KOPT-K1 (cell line): Measurements from ENCODE around the gene WFIKKN1.
A peak's percentile ranks its signal among the peaks of the same experiment; 100 is the strongest.

ENCODE experiments used
- H3K27ac ChIP-seq: fragments of 200-600 bp; sonication (generic); 2 replicates; pipeline ENCODE4 v1.5.1; 2016; ENCODE audit warnings: antibody characterized with exemption, mild to moderate bottlenecking, low read depth, low read length; ENCODE audit not compliant: poor library complexity, severe bottlenecking
- H3K36me3 ChIP-seq: fragments of 200-600 bp; sonication (generic); 2 replicates; pipeline ENCODE4 v1.5.1; 2017; ENCODE audit warnings: antibody characterized with exemption, mild to moderate bottlenecking, low read length, moderate library complexity; ENCODE audit not compliant: insufficient read depth
- H3K9me3 ChIP-seq: fragments of 200-600 bp; sonication (generic); 2 replicates; pipeline ENCODE4 v1.5.1; 2017; ENCODE audit warnings: antibody characterized with exemption, low read length, mild to moderate bottlenecking; ENCODE audit not compliant: insufficient read depth, poor library complexity, severe bottlenecking

Gene WFIKKN1, protein sequence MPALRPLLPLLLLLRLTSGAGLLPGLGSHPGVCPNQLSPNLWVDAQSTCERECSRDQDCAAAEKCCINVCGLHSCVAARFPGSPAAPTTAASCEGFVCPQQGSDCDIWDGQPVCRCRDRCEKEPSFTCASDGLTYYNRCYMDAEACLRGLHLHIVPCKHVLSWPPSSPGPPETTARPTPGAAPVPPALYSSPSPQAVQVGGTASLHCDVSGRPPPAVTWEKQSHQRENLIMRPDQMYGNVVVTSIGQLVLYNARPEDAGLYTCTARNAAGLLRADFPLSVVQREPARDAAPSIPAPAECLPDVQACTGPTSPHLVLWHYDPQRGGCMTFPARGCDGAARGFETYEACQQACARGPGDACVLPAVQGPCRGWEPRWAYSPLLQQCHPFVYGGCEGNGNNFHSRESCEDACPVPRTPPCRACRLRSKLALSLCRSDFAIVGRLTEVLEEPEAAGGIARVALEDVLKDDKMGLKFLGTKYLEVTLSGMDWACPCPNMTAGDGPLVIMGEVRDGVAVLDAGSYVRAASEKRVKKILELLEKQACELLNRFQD

DNA sequence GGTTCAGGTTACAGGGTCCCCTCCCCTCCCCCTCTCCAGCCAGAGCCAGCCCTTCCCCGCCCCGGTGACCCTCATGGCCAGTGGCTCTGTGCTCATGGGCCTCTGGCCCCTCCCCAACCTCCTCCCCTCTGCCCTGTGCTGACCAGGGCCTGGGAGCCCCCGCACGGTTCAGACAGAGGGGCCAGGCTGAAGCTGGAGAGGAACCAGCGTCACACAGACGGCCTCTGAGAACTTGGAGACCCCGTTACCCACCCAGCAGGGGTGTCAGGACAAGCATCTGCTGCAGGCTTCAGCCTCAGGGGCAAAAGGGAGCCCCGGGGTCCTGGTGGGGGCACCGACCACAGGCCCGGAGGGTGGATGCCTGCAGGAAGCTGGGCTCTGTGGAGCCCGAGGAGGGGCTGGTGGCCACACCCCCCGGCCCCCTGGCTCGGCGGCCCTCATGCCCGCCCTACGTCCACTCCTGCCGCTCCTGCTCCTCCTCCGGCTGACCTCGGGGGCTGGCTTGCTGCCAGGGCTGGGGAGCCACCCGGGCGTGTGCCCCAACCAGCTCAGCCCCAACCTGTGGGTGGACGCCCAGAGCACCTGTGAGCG is at the start of gene WFIKKN1:
Gene WFIKKN1, plus strand, starts transcription at position 171 of the 591 bp plus-strand sequence. Its CDS starts 269 bp downstream, at position 440.
- peaks cover 16% of the 10 kb centered on the region; the same call in 1 of the 2 replicates for H3K36me3 ChIP-seq
- no peaks in the 10 kb centered on the region for H3K9me3 ChIP-seq
- no peak within 1 kb of the TSS for H3K27ac ChIP-seq

DNA sequence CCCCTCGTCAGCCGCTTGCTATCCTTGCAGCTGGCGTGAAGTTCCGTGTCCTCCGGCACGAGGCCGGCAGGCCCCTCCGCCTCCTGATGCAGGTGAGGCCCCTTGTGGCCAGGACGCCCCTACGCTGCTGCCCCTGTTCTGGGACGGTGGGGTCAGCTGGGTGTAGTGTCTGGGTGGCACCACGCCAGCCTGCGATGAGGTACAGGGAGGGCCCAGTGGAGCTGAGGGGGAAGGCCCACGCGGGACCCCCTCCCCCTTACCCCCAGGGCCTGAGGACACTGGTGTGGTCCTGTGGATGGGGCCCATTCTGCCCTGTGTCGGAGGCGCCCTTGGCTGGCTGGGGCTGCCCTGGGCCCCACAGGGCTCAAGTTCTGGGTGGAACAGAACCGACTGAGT is 48.6 kb upstream of the WFIKKN1 start:
- H3K9me3 ChIP-seq = no peaks in the 10 kb centered on the region
- H3K27ac ChIP-seq = no peak overlapping the region
- H3K36me3 ChIP-seq = peaks cover 11% of the 10 kb centered on the region; the same call in 1 of the 2 replicates

DNA sequence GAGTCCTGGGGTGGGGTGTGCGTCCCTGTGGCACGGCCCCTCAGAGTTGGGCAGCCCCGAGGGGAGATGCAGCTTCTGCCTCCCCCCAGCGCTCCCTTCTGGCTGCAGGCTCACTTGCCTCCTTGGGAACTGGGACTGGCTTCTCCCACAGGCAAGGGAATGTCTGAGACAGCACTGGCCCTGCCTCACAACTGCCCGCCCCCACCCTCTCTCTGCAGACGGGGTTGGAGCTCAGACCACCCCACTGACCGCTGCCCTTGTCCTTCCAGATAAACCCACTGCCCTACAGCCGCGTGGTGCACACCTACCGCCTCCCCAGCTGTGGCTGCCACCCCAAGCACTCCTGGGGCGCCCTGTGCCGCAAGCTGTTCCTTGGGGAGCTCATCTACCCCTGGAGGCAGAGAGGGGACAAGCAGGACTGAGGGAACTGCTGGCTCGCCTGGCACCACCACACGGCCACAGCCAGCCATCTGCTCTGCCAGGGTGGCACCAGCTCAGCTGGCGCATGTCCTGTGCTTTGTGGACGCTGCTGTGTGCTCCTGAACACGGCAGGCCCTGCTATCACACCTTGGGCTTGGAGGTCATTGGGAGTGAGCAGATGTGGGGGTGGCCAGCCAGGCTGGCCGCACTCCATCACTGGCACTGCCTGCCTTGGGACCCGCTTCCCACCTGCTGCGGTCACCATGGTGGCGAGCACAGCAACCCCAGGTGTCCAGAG is 48.0 kb upstream of the WFIKKN1 start:
- Histone ChIP-seq H3K27ac (no peak overlapping the region), H3K36me3 (peaks cover 11% of the 10 kb centered on the region; the same call in 1 of the 2 replicates), H3K9me3 (no peaks in the 10 kb centered on the region)

DNA sequence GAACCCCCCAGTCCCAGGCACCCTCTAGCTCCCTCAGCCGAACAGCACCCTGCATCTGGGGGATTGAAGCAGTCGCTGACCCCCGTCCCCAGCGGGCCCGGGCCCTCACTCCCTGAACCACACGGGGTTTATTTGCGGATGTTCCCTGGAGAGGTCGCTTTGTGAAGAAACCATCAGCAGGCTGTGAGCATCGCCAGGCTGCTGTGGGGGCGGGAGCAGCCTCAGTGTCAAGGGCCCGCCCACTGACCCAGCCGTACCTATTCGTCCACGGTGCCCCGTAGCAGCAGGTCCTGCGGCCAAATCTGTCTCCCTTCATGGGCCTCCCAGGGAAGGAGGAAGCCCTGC is 47.3 kb upstream of the WFIKKN1 start:
- Histone ChIP-seq H3K36me3 (peaks cover 11% of the 10 kb centered on the region; the same call in 1 of the 2 replicates), H3K9me3 (no peaks in the 10 kb centered on the region), H3K27ac (no peak overlapping the region)

DNA sequence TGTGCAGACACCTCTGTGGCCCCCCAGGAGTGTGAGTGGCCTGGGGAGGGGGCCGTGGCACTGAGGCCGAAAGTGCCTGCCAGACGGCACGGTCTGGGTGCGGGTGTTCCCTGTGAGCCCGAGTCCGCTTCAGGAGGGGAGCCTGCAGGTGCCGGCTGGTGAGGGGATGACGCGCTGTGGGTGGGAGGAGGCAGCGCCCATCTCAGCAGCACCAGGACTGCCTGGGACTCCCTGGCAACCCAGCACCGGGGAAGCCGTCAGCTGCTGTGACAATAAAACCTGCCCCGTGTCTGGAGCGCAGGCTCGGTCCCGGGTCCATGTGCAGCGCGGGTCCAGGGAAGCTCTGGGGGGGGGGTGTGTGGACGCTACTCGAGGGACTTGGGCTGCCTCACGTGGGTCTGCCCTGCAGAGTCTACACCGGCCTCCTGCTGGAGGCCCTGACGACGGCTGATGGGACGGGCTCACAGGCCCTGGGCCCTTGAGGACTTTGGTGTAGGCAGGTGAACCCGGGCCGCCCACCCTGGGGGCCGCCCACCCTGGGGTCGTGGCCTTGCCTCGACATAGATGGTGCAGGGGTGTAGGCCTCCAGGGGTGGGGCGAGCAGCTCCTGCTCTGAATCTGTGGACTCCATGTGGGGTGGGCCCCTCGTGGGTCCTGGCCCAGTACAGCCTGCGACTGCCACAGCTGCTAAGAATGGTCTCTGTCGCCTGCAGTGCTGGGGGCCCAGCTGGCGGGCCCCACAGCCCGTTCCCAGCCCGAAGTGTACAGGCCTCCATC is 46.8 kb upstream of the WFIKKN1 start:
- Histone ChIP-seq H3K27ac (no peak overlapping the region), H3K9me3 (no peaks in the 10 kb centered on the region), H3K36me3 (peaks cover 11% of the 10 kb centered on the region; the same call in 1 of the 2 replicates)

DNA sequence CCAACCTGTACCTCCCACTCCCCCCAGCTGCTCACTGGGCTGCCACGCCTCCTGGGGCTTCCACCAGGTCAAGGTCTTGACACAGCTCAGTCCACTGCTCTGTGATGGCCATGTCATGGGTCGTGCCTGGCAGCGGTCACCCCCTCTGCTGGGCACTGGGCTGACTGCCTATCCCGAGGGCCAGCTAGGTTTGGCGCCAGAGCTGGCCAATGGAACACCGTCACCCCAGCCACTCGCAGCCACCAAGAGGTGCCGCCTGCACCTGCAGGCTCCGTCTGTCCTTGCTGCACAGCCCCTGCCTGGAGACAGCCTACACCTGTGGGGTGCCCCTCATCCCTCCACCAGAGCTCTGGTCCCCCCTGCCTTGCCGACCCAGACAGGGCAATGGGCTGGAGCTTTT is 45.4 kb upstream of the WFIKKN1 start:
- no peak overlapping the region for H3K27ac ChIP-seq
- no peaks in the 10 kb centered on the region for H3K9me3 ChIP-seq
- peaks cover 11% of the 10 kb centered on the region; the same call in 1 of the 2 replicates for H3K36me3 ChIP-seq

DNA sequence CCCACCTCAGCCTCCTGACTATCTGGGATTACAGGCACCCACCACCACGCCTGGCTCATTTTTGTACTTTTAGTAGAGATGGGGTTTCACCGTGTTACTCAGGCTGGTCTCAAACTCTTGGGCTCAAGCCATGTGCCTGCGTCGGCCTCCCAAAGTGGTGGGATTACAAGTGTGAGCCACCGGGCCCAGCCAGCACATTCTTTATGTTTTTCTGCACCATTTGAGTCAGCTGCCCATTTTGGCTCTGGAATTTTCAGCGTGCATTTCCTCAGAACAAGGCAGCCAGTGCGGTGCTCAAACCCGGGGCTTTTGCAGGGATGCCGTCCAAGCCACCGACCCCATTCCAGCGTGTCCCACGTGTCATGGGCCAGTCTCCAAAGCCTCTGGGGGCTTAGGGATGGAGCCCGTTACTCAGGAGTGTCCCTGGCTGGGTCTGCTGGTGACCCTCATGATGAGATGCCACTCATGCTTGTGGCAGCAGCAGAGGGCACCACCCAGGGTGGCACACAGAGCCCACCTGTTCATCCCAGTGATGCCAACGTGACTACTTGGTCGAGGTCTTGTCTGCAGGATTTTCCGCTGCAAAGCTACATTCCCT is 44.6 kb upstream of the WFIKKN1 start:
- H3K27ac ChIP-seq = no peak overlapping the region
- peaks cover 4% of the 10 kb centered on the region; the same call in 1 of the 2 replicates for H3K36me3 ChIP-seq
- no peaks in the 10 kb centered on the region for H3K9me3 ChIP-seq

DNA sequence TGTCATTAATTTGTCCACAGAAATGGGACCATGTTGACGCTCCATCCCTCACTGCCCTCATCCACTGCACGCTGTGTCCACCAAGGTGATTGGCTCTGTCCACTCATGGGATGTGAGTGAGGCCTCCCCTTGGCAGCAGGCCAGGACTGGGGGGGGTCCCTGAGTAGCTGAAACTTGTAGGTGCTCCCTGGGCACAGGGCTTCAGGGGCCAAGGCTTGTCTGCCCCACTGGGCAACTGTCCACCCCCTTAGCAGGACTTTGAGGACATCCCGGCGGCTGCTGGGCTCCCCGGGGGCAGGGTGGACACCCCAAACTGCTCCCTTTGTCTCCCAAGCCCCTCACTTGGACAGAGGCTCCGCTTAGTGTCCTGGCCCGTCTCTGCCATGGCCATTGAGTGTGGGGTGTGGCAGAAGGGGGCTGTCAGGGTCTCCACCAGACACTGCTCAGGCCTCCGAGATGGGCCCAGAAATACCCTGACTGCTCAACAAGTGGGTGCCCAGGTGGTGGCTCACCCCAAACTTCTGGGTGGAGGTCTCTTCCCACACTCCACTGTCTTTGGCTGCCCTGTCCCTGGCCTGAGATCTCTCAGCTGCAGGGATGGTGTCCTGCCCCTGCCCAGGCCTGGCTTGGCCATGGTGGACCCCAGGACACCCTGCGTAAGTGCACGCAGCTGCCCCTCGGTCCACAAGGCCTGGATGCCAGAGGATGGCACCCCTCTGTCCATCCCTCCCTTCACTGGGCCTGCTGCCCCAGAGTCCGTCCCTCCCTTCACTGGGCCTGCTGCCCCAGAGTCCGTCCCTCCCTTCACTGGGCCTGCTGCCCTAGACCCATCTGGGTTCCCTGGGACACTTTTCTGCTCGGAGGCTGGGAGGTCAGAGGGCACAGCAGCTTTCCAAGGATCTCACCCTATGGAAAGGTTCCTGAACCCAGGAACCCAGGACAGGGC is 43.9 kb upstream of the WFIKKN1 start:
- Histone ChIP-seq H3K9me3 (no peaks in the 10 kb centered on the region), H3K27ac (no peak overlapping the region), H3K36me3 (peaks cover 4% of the 10 kb centered on the region; the same call in 1 of the 2 replicates)

DNA sequence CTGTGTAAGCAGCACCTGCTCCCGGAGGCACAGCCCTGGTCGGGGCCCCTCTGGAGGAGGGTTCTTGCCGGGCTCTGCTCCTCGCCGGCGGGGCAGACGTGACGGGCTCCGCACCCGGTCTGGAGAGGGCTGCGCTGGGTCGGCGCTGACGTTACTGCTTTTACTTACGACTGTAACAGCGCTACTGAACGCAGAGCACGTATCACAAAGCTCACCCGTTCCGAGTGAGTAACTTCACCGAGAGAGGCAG is 42.2 kb upstream of the WFIKKN1 start:
- H3K27ac ChIP-seq = peak overlapping the region; percentile 92
- H3K36me3 ChIP-seq = no peaks in the 10 kb centered on the region
- H3K9me3 ChIP-seq = no peaks in the 10 kb centered on the region

DNA sequence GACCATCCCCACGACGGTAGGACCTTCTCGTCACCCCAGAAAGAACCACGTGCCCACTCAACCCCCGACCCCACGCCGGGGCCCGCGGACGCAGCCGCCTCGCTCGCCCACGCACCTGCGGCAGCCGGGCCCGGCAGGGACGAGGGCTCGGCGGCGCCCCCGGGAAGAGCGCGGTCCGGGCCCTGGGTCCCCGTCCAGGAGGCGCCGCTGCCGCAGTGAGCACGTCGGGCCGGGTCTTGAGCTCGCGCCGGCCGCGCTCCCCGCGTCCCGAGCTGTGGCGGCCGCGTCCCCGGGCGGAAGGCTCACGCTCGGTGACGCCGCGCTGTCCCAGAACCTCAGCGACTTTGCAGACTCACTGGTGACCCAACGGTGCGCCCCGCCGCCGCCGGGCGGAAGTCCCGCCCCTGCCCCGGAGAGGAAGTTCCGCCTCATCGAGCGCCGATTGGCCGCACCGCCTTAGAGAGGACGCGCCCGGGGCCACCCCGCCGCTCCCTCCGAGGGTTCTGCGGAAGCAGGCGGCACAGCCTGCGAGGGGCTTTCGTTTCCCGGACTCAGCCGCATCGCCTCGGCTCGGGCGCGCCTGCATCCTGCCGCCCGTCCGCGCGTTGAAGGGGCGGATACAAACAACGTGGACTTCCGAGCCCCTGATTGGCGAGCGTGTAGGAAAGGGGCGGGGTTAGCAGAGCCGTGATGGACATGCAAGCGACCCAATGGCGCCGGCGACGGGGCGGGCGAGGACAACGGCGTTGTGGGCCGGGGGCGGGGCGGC is 41.7 kb upstream of the WFIKKN1 start:
- peak overlapping the region; percentile 92 for H3K27ac ChIP-seq
- no peaks in the 10 kb centered on the region for H3K36me3 ChIP-seq
- H3K9me3 ChIP-seq = no peaks in the 10 kb centered on the region

DNA sequence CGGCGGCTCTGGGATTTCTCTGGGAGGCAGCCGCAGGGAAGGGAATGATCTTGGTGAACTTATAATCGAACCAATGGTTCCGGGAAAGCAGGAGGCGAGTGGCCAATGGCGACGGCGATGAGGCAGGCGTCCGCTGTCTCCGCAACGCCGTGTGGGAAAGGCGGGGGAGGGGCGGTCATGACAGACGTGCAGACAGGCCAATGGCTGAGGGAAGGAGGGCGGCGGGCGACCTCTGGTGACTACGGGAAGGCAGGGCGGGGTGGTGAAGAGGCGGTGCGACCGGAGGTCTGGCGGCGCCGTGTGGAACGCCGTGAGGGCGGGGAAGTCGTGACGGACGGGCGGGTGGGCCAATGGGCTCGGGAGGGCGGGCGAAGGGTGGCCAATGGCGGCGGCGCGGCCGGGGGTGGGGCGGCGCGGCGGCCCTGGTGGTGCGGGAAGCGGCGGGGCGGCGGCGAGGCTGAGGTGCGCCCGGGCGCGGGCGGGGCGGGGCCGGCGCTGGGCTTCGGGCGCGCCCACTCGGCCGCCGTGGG is 41.1 kb upstream of the WFIKKN1 start, which contains the start of gene RAB40C:
Gene RAB40C, plus strand, starts transcription at position 409 of the 530 bp plus-strand sequence. CDS start 226 bp downstream, outside the sequence.
- H3K27ac ChIP-seq = peak within 1 kb of the TSS; percentile 92
- no peaks in the 10 kb centered on the region for H3K36me3 ChIP-seq
- H3K9me3 ChIP-seq = no peaks in the 10 kb centered on the region

DNA sequence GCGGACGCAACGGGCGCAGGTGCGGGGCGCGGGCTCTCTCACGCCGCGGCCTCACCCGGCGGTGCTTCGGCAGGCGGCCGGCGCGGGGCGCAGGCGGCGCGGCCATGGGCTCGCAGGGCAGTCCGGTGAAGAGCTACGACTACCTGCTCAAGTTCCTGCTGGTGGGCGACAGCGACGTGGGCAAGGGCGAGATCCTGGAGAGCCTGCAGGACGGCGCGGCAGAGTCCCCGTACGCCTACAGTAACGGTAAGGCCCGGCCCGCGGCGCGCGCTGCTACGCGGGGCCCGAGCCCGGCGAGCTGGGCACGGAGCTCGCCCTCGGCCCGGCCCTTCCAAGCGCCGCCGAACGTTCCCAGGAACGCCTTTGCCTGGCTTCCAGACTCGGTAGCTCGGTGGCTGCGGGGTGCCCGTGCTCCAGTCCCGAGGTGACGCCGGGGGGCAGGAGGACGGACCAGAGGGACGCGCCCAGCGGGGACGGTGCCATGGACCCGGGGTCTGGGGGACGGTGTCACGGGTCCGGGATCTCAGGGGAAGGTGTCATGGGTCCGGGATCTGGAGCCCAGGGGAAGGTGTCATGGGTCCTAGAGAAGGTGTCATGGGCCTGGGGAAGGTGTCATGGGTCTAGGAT is 40.5 kb upstream of the WFIKKN1 start:
- H3K9me3 ChIP-seq = no peaks in the 10 kb centered on the region
- no peaks in the 10 kb centered on the region for H3K36me3 ChIP-seq
- H3K27ac ChIP-seq = peak overlapping the region; percentile 68
